T-helper 1 cell (primary cell): ENCODE data around the gene ITGA11.

Source experiments
- DNase-seq, 5 donors: peaks; one replicate each; pipeline ENCODE4 v3.0.0-alpha.2; 2012 to 2020

Gene ITGA11

GRCh38 chr15:68262514-68263356 is 169.2 kb downstream of the ITGA11 start:
- no peak for DNase-seq

- DNase-seq: no peak
These were observed 170.0 kb downstream of the ITGA11 start for GRCh38 chr15:68261980-68262379.

- no peak for DNase-seq
These were observed 170.7 kb downstream of the ITGA11 start for GRCh38 chr15:68261241-68261640.

GRCh38 chr15:68259883-68260282 is 172.1 kb downstream of the ITGA11 start:
- no peak for DNase-seq

- DNase-seq: no peak
These were observed 173.3 kb downstream of the ITGA11 start for GRCh38 chr15:68258692-68259091.

GRCh38 chr15:68256675-68257450 is 175.1 kb downstream of the ITGA11 start:
- peak in 4 of 5 donors; percentile 21 to 60 (median 39) for DNase-seq

GRCh38 chr15:68252925-68253534 is 178.9 kb downstream of the ITGA11 start:
- DNase-seq: peak in 3 of 5 donors; percentile 18 to 50 (median 30)

- DNase-seq: no peak
These were observed 182.8 kb downstream of the ITGA11 start for GRCh38 chr15:68249058-68249713.
